ENCODE results near the gene LIN28A.

DNA sequence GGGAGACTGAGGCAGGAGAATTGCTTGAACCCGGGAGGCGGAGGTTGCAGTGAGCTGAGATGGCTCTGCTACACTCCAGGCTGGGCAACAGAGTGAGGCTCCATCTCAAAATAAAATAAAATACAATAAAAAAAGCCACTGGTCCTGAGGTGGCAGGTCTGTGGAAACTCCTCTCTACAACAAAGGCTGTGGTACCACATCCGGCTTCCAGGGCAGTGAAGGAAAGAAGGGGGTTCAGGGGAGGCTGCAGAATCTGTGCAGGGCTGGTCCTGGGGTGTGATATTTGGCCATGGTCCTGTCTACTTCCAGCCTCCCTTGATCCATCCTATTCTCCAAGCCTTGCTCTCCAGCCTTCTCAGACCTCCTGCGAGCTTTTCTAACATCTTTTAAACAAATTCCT lies 37.3 kb upstream of the LIN28A start:
- TF ChIP-seq, protein P1, sequence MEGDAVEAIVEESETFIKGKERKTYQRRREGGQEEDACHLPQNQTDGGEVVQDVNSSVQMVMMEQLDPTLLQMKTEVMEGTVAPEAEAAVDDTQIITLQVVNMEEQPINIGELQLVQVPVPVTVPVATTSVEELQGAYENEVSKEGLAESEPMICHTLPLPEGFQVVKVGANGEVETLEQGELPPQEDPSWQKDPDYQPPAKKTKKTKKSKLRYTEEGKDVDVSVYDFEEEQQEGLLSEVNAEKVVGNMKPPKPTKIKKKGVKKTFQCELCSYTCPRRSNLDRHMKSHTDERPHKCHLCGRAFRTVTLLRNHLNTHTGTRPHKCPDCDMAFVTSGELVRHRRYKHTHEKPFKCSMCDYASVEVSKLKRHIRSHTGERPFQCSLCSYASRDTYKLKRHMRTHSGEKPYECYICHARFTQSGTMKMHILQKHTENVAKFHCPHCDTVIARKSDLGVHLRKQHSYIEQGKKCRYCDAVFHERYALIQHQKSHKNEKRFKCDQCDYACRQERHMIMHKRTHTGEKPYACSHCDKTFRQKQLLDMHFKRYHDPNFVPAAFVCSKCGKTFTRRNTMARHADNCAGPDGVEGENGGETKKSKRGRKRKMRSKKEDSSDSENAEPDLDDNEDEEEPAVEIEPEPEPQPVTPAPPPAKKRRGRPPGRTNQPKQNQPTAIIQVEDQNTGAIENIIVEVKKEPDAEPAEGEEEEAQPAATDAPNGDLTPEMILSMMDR (IDR thresholded peaks at IDR 0.05; ENCODE audit: insufficient read depth, low read length) = no peak
- TF ChIP-seq, protein P2, sequence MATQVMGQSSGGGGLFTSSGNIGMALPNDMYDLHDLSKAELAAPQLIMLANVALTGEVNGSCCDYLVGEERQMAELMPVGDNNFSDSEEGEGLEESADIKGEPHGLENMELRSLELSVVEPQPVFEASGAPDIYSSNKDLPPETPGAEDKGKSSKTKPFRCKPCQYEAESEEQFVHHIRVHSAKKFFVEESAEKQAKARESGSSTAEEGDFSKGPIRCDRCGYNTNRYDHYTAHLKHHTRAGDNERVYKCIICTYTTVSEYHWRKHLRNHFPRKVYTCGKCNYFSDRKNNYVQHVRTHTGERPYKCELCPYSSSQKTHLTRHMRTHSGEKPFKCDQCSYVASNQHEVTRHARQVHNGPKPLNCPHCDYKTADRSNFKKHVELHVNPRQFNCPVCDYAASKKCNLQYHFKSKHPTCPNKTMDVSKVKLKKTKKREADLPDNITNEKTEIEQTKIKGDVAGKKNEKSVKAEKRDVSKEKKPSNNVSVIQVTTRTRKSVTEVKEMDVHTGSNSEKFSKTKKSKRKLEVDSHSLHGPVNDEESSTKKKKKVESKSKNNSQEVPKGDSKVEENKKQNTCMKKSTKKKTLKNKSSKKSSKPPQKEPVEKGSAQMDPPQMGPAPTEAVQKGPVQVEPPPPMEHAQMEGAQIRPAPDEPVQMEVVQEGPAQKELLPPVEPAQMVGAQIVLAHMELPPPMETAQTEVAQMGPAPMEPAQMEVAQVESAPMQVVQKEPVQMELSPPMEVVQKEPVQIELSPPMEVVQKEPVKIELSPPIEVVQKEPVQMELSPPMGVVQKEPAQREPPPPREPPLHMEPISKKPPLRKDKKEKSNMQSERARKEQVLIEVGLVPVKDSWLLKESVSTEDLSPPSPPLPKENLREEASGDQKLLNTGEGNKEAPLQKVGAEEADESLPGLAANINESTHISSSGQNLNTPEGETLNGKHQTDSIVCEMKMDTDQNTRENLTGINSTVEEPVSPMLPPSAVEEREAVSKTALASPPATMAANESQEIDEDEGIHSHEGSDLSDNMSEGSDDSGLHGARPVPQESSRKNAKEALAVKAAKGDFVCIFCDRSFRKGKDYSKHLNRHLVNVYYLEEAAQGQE (IDR thresholded peaks at IDR 0.05; ENCODE audit: insufficient replicate concordance, low read depth) = no peak
- no peak for TF ChIP-seq POLR2AphosphoS5 (IDR thresholded peaks at IDR 0.05; ENCODE audit: low read depth)
- no peak for TF ChIP-seq GABPA (IDR thresholded peaks at IDR 0.05; ENCODE audit: low read depth)
